ENCODE data around the gene GAS7. TPM values are rescaled to one million over a fixed set of nuclear protein-coding genes. Genes with fewer than 3 reads are reported as not detected.

The GAS7 gene
- total RNA-seq, 2 experiments from 2014 or later: 1.6 to 2.1 TPM

- H3K4me3 Mint-ChIP-seq: no peak overlapping the region
- ATAC-seq: peak; percentile 66
- TF ChIP-seq CTCF (IDR thresholded peaks at IDR 0.05): no peak
- peak; percentile 28 for DNase-seq
- H3K36me3 Mint-ChIP-seq (ENCODE audit: low read depth): no peaks in the 10 kb centered on the region
- H3K4me1 Mint-ChIP-seq (ENCODE audit: low read depth): peaks cover 20% of the 10 kb centered on the region
- no peaks in the 10 kb centered on the region for H3K9me3 Mint-ChIP-seq
- no peaks in the 10 kb centered on the region for H3K27me3 Mint-ChIP-seq
- CTCF ChIA-PET: no interaction called here
- no peak overlapping the region for H3K27ac Mint-ChIP-seq
- POLR2A ChIA-PET: no interaction called here
- intact Hi-C loops (cut with micrococcal nuclease): no loop called here
Measured at GRCh38 chr17:10041916-10042588, 156.4 kb downstream of the GAS7 start.

DNA sequence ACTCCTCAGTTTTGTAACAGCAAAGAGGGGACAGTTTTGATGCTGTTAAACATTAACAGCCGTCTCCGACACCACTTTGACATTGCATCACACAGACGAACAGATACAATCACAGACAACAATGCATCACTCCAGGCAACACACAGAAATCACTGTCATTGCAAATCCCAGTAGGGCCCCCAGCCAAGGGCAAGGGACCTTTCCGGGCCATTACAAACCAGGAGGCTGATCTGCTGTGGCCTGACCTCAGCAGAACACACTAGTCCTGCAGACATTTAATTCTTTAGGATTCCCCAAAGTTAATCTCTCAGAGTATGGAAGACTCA is 157.2 kb downstream of the GAS7 start:
- DNase-seq (no peak), ATAC-seq (no peak)
- intact Hi-C loops (cut with micrococcal nuclease): no loop called here
- Mint-ChIP-seq H3K4me1 (ENCODE audit: low read depth) (peaks cover 16% of the 10 kb centered on the region), H3K4me3 (no peak overlapping the region), H3K27ac (no peak overlapping the region), H3K36me3 (ENCODE audit: low read depth) (no peaks in the 10 kb centered on the region), H3K9me3 (no peaks in the 10 kb centered on the region), H3K27me3 (no peaks in the 10 kb centered on the region)
- no peak for TF ChIP-seq CTCF (IDR thresholded peaks at IDR 0.05)
- ChIA-PET CTCF (no interaction called here), POLR2A (interaction anchor here (0.6 kb wide), 1 partner anchor 81 kb away, joined by 5 read pairs; no protein-coding TSS in a partner anchor)

DNA sequence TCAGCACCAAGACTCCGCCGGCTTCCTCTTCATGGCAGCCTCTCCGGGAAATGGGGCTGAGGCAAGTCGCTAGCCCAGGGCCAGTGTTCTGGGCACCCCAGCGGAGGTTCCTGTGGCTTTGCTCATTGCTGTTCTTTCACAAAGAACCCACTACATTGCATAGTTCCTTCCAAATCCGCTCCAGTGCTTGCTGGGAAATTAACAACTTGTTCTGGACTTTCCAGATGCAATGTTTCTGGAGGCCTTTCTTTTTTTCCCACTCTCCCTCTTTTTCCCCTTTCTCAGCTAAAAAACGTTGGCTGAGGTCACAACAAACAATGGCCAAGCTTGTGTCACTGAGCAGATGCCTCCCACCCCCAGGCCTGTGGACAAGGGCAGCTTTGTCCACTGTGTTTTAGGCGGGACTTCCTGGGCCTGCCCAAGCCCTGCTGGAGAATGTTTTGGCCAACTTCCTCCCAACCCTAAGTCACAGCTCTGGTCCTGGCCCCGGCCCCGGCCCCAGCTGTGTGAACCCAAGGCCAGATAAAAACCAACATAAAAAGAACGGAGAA is 161.8 kb downstream of the GAS7 start:
- H3K27me3 Mint-ChIP-seq: no peaks in the 10 kb centered on the region
- no peak for DNase-seq
- no peaks in the 10 kb centered on the region for H3K36me3 Mint-ChIP-seq (ENCODE audit: low read depth)
- intact Hi-C loops (cut with micrococcal nuclease): no loop called here
- no peak overlapping the region for H3K27ac Mint-ChIP-seq
- ChIA-PET CTCF (interaction anchor here (0.6 to 1.5 kb wide), 2 partner anchors 190 to 1444 kb away, joined by 3 to 5 read pairs; no protein-coding TSS in a partner anchor), POLR2A (no interaction called here)
- H3K9me3 Mint-ChIP-seq: no peaks in the 10 kb centered on the region
- no peak for ATAC-seq
- peaks cover 12% of the 10 kb centered on the region for H3K4me1 Mint-ChIP-seq (ENCODE audit: low read depth)
- TF ChIP-seq CTCF (IDR thresholded peaks at IDR 0.05): no peak
- H3K4me3 Mint-ChIP-seq: no peak overlapping the region

DNA sequence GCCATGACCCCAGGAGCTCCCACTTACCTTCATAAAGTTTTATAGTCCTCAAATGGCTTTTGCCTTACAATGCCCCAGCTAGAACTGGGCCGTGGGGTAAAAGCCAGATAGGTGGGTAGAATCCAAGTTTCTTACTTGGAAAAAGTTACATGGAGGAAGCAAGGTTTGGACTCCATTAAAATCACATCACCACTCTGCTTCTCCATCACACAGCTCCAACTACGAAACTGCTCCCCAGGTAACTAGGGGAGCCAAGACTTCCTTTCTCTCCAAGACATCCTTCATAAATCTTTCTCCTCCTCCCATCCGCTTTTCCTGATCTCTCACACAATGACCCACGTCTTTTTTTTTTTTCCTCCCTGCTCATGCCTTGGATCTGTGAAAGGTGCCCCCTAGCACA is 162.5 kb downstream of the GAS7 start:
- no peak overlapping the region for H3K4me3 Mint-ChIP-seq
- no peak for TF ChIP-seq CTCF (IDR thresholded peaks at IDR 0.05)
- ChIA-PET CTCF (interaction anchor here (0.6 to 1.5 kb wide), 2 partner anchors 191 to 1444 kb away, joined by 3 to 5 read pairs; no protein-coding TSS in a partner anchor), POLR2A (no interaction called here)
- H3K9me3 Mint-ChIP-seq: no peaks in the 10 kb centered on the region
- H3K27me3 Mint-ChIP-seq: no peaks in the 10 kb centered on the region
- intact Hi-C loops (cut with micrococcal nuclease): no loop called here
- no peak overlapping the region for H3K27ac Mint-ChIP-seq
- H3K4me1 Mint-ChIP-seq (ENCODE audit: low read depth): peaks cover 9% of the 10 kb centered on the region
- ATAC-seq (no peak), DNase-seq (no peak)
- H3K36me3 Mint-ChIP-seq (ENCODE audit: low read depth): no peaks in the 10 kb centered on the region

DNA sequence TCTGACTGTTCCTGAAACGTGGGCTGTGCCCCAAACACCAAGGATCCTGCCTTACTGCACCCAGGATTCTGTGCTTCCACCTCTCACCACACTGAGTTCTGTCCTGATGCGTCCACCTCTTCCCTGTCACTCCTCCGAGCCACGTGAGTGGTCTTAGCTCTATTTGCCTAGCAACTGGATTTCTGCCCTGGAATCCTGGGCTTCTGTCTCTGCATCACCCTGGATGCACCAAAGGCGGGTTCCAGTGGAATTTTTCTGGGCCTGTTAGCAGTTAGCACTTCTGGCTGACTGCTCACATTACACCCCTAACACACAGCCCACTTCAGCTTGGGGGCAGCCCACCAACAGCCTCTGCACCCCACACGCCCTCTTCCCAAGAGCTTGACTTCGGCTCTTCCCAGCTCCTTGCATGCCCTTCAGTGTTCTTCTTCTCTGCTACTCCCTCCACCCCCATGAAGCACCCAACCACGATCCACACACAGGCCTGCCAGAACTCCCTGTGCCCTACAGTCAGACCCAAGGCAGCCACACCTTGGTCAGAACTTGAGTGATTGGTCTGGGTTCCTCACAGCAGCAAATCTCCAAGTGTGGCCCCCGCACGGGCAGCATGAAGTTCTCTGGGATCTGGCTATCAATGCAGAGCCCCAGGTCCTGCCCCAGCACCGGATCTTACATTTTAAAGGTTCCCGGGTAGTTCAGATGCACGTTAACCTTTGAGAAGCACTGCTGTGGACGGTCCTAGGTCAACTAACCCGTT is 163.5 kb downstream of the GAS7 start:
- Mint-ChIP-seq H3K4me3 (no peak overlapping the region), H3K27me3 (no peaks in the 10 kb centered on the region), H3K9me3 (no peaks in the 10 kb centered on the region), H3K4me1 (ENCODE audit: low read depth) (peaks cover 1% of the 10 kb centered on the region), H3K27ac (no peak overlapping the region), H3K36me3 (ENCODE audit: low read depth) (no peaks in the 10 kb centered on the region)
- DNase-seq: no peak
- intact Hi-C loops (cut with micrococcal nuclease): no loop called here
- POLR2A ChIA-PET: no interaction called here
- TF ChIP-seq CTCF (IDR thresholded peaks at IDR 0.05): no peak
- CTCF ChIA-PET: interaction anchor here (1.9 kb wide), 1 partner anchor 192 kb away, joined by 6 read pairs; no protein-coding TSS in a partner anchor
- no peak for ATAC-seq
